ENCODE measurements around the gene TYR. TPM values are rescaled to one million over a fixed set of nuclear protein-coding genes. Genes with fewer than 3 reads are reported as not detected.
"Not testable (repeated sequence)": the region's sequence is repeated elsewhere in the genome, so short reads cannot be mapped to it uniquely, and the experiment has no call there.

TYR gene
- total RNA-seq, 1 donor from 2014 or later, result not detected

- H3K4me1 Mint-ChIP-seq (ENCODE audit: unreplicated experiment), result no peaks in the 10 kb centered on the region
- TF ChIP-seq CTCF (IDR thresholded peaks at IDR 0.05), result no peak
- no peak overlapping the region for H3K27ac Mint-ChIP-seq (ENCODE audit: unreplicated experiment)
- no peaks in the 10 kb centered on the region for H3K27me3 Mint-ChIP-seq (ENCODE audit: unreplicated experiment)
- peaks cover 7% of the 10 kb centered on the region for H3K9me3 Mint-ChIP-seq (ENCODE audit: unreplicated experiment)
- H3K4me3 Mint-ChIP-seq (ENCODE audit: unreplicated experiment), result no peak overlapping the region
- no peak for DNase-seq (ENCODE audit: extremely low spot score, unreplicated experiment)
- H3K36me3 Mint-ChIP-seq (ENCODE audit: unreplicated experiment), result peaks cover 16% of the 10 kb centered on the region
Observed at GRCh38 chr11:89321401-89321800, 143.7 kb downstream of the TYR start.

GRCh38 chr11:89327885-89328284, 150.2 kb downstream of the TYR start:
- H3K27me3 Mint-ChIP-seq (ENCODE audit: unreplicated experiment), result no peaks in the 10 kb centered on the region
- H3K4me1 Mint-ChIP-seq (ENCODE audit: unreplicated experiment), result peaks cover 10% of the 10 kb centered on the region
- DNase-seq (ENCODE audit: extremely low spot score, unreplicated experiment), result no peak
- H3K9me3 Mint-ChIP-seq (ENCODE audit: unreplicated experiment), result no peaks in the 10 kb centered on the region
- no peak for TF ChIP-seq CTCF (IDR thresholded peaks at IDR 0.05)
- H3K27ac Mint-ChIP-seq (ENCODE audit: unreplicated experiment), result peak overlapping the region; percentile 33
- H3K4me3 Mint-ChIP-seq (ENCODE audit: unreplicated experiment), result peak overlapping the region; percentile 38
- H3K36me3 Mint-ChIP-seq (ENCODE audit: unreplicated experiment), result peaks cover 2% of the 10 kb centered on the region

GRCh38 chr11:89331940-89332339, 154.3 kb downstream of the TYR start:
- Mint-ChIP-seq H3K36me3 (ENCODE audit: unreplicated experiment) (peaks cover 13% of the 10 kb centered on the region), H3K4me1 (ENCODE audit: unreplicated experiment) (peaks cover 16% of the 10 kb centered on the region)
- H3K27me3 Mint-ChIP-seq (ENCODE audit: unreplicated experiment); H3K27ac Mint-ChIP-seq (ENCODE audit: unreplicated experiment); H3K4me3 Mint-ChIP-seq (ENCODE audit: unreplicated experiment); H3K9me3 Mint-ChIP-seq (ENCODE audit: unreplicated experiment); DNase-seq (ENCODE audit: extremely low spot score, unreplicated experiment): not testable (repeated sequence)

GRCh38 chr11:89333704-89334103, 156.0 kb downstream of the TYR start:
- Mint-ChIP-seq H3K4me1 (ENCODE audit: unreplicated experiment) (peaks cover 19% of the 10 kb centered on the region), H3K27ac (ENCODE audit: unreplicated experiment) (peak overlapping the region; percentile 64), H3K36me3 (ENCODE audit: unreplicated experiment) (peaks cover 21% of the 10 kb centered on the region)
- not testable (repeated sequence) for H3K9me3 Mint-ChIP-seq (ENCODE audit: unreplicated experiment); H3K27me3 Mint-ChIP-seq (ENCODE audit: unreplicated experiment); H3K4me3 Mint-ChIP-seq (ENCODE audit: unreplicated experiment); DNase-seq (ENCODE audit: extremely low spot score, unreplicated experiment)
- peak; percentile 69 for TF ChIP-seq CTCF (IDR thresholded peaks at IDR 0.05)

- H3K27ac Mint-ChIP-seq (ENCODE audit: unreplicated experiment); DNase-seq (ENCODE audit: extremely low spot score, unreplicated experiment); H3K9me3 Mint-ChIP-seq (ENCODE audit: unreplicated experiment); H3K27me3 Mint-ChIP-seq (ENCODE audit: unreplicated experiment); H3K4me3 Mint-ChIP-seq (ENCODE audit: unreplicated experiment): not testable (repeated sequence)
- H3K36me3 Mint-ChIP-seq (ENCODE audit: unreplicated experiment), result peaks cover 26% of the 10 kb centered on the region
- peaks cover 29% of the 10 kb centered on the region for H3K4me1 Mint-ChIP-seq (ENCODE audit: unreplicated experiment)
Observed at GRCh38 chr11:89337100-89337650, 159.5 kb downstream of the TYR start.

GRCh38 chr11:89338073-89338472, 160.4 kb downstream of the TYR start:
- peaks cover 26% of the 10 kb centered on the region for H3K36me3 Mint-ChIP-seq (ENCODE audit: unreplicated experiment)
- H3K27me3 Mint-ChIP-seq (ENCODE audit: unreplicated experiment); H3K4me3 Mint-ChIP-seq (ENCODE audit: unreplicated experiment); DNase-seq (ENCODE audit: extremely low spot score, unreplicated experiment); H3K9me3 Mint-ChIP-seq (ENCODE audit: unreplicated experiment); H3K27ac Mint-ChIP-seq (ENCODE audit: unreplicated experiment): not testable (repeated sequence)
- H3K4me1 Mint-ChIP-seq (ENCODE audit: unreplicated experiment), result peaks cover 34% of the 10 kb centered on the region

GRCh38 chr11:89340450-89340849, 162.8 kb downstream of the TYR start:
- Mint-ChIP-seq H3K36me3 (ENCODE audit: unreplicated experiment) (peaks cover 25% of the 10 kb centered on the region), H3K27ac (ENCODE audit: unreplicated experiment) (peak overlapping the region; percentile 34), H3K4me1 (ENCODE audit: unreplicated experiment) (peaks cover 30% of the 10 kb centered on the region)
- not testable (repeated sequence) for H3K9me3 Mint-ChIP-seq (ENCODE audit: unreplicated experiment); H3K4me3 Mint-ChIP-seq (ENCODE audit: unreplicated experiment); DNase-seq (ENCODE audit: extremely low spot score, unreplicated experiment); H3K27me3 Mint-ChIP-seq (ENCODE audit: unreplicated experiment)

GRCh38 chr11:89342880-89343572, 165.4 kb downstream of the TYR start:
- H3K27me3 Mint-ChIP-seq (ENCODE audit: unreplicated experiment); H3K9me3 Mint-ChIP-seq (ENCODE audit: unreplicated experiment); DNase-seq (ENCODE audit: extremely low spot score, unreplicated experiment); H3K4me3 Mint-ChIP-seq (ENCODE audit: unreplicated experiment): not testable (repeated sequence)
- Mint-ChIP-seq H3K4me1 (ENCODE audit: unreplicated experiment) (peaks cover 25% of the 10 kb centered on the region), H3K36me3 (ENCODE audit: unreplicated experiment) (peaks cover 12% of the 10 kb centered on the region), H3K27ac (ENCODE audit: unreplicated experiment) (peak overlapping the region; percentile 51)
